Measurements from ENCODE around the gene CD82. TPM values are rescaled to one million over a fixed set of nuclear protein-coding genes. Genes with fewer than 3 reads are reported as not detected.
A peak's percentile ranks its signal among the peaks of the same experiment; 100 is the strongest.
"Not testable (repeated sequence)": the region's sequence is repeated elsewhere in the genome, so short reads cannot be mapped to it uniquely, and the experiment has no call there.

The CD82 gene
- total RNA-seq, 2 experiments from 2014 or later: 1.2 to 6.4 TPM

DNA sequence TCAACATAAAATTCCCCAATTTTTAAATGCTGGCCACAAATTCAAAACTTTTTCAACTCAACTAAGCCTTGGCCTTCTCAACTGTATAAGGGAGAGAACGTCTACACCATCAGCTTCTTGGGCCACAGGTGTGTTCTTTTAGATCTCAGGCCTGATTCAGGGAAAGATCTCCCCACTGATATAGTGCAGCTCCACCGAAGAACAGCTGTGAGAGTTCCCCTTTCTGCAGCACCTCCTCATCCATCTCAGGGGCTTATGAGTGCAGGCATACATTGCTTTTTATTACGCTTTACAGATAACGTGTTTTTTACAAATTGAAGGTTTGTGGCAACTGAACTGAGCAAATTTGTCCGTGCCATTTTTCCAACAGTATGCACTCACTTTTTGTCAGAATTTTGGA lies 8.0 kb upstream of the CD82 start:
- H3K4me1 ChIP-seq (ENCODE audit: insufficient read depth, low read length, poor library complexity, severe bottlenecking): peaks cover 37% of the 10 kb centered on the region
- no TSS peak for BruUV-seq (replicated peaks)
- no peak overlapping the region for H3K4me3 ChIP-seq (ENCODE audit: low read depth, low read length, poor library complexity, severe bottlenecking)
- POLR2A ChIA-PET: interaction anchor here (0.7 to 1.2 kb wide), 4 partner anchors 56 to 468 kb away, joined by 3 read pairs; no protein-coding TSS in a partner anchor
- H3K9me3 ChIP-seq (ENCODE audit: low read length): no peaks in the 10 kb centered on the region
- H4K20me1 ChIP-seq (ENCODE audit: insufficient read depth, low read length): no peaks in the 10 kb centered on the region
- H3K4me2 ChIP-seq (ENCODE audit: low read length): peak overlapping the region; percentile 44; the same call in 1 of the 2 replicates
- no peaks in the 10 kb centered on the region for H3K9me2 ChIP-seq (ENCODE audit: insufficient read depth, low read length)
- DNase-seq (ENCODE audit: low spot score): peak; percentile 67
- no peaks in the 10 kb centered on the region for H3K79me2 ChIP-seq (ENCODE audit: insufficient read depth, low read depth, low read length)
- intact Hi-C loops (cut with micrococcal nuclease; ENCODE audit: unreplicated experiment): loop anchor here (5.0 to 10.0 kb wide), 2 partner anchors 220 to 357 kb away; no protein-coding TSS in a partner anchor
- TF ChIP-seq EZH2phosphoT487 (IDR thresholded peaks at IDR 0.05; ENCODE audit: borderline replicate concordance, low read depth, low read length): no peak
- TF ChIP-seq, protein P1, sequence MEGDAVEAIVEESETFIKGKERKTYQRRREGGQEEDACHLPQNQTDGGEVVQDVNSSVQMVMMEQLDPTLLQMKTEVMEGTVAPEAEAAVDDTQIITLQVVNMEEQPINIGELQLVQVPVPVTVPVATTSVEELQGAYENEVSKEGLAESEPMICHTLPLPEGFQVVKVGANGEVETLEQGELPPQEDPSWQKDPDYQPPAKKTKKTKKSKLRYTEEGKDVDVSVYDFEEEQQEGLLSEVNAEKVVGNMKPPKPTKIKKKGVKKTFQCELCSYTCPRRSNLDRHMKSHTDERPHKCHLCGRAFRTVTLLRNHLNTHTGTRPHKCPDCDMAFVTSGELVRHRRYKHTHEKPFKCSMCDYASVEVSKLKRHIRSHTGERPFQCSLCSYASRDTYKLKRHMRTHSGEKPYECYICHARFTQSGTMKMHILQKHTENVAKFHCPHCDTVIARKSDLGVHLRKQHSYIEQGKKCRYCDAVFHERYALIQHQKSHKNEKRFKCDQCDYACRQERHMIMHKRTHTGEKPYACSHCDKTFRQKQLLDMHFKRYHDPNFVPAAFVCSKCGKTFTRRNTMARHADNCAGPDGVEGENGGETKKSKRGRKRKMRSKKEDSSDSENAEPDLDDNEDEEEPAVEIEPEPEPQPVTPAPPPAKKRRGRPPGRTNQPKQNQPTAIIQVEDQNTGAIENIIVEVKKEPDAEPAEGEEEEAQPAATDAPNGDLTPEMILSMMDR (conservative IDR thresholded peaks at IDR 0.05; ENCODE audit: low read length): no peak
- peak overlapping the region; percentile 44 for H3K27ac ChIP-seq (ENCODE audit: low read depth, low read length, poor library complexity, severe bottlenecking)
- CTCF ChIA-PET (ENCODE audit: unreplicated experiment): interaction anchor here (0.6 to 1.5 kb wide), 4 partner anchors 50 to 60 kb away, joined by 5 to 9 read pairs (median 7); no protein-coding TSS in a partner anchor
- H2AFZ ChIP-seq (ENCODE audit: low read length): peak overlapping the region; percentile 84
- H3K36me3 ChIP-seq (ENCODE audit: insufficient read depth, low read length): no peaks in the 10 kb centered on the region

DNA sequence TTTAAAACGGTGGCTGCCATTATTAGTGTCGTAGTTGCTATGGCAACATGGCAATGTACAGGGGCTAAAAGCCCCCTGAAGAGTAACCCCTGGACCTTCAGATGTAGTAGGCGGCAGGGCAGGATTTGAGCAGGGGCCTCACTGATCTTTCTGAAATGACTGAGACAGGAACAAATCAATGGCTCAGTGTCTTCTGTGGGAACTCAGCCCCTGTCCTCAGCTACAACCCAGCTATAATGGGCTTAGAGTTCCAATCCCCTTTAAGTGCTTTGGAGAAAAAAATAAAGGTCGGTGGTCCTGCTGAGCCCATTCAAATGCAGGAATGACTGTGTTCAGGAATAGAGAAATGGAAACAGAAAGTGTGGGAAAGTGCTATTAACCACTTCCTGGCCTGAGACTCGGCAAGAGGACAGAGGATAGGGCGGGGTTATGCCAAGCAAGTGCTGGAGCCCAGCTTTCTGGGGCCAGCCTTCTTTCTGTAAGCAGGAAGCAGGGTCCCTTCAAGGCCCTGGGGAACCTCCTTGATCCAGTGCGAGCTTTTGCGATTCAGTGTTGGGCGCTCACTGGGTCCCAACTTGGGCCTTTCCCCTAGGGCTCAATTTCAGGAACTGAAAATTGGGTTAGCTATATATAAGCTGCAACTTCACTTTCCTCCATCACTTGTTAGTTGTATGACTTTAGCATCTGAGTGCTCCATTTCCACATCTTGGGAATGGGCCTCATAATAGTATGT lies 6.1 kb upstream of the CD82 start:
- peak overlapping the region; percentile 36 for H3K4me3 ChIP-seq (ENCODE audit: low read depth, low read length, poor library complexity, severe bottlenecking)
- no peaks in the 10 kb centered on the region for H4K20me1 ChIP-seq (ENCODE audit: insufficient read depth, low read length)
- intact Hi-C loops (cut with micrococcal nuclease; ENCODE audit: unreplicated experiment): loop anchor here (1.0 to 10.0 kb wide), 3 partner anchors 52 to 355 kb away; no protein-coding TSS in a partner anchor
- BruUV-seq (replicated peaks): no TSS peak
- H3K27ac ChIP-seq (ENCODE audit: low read depth, low read length, poor library complexity, severe bottlenecking): peak overlapping the region; percentile 42
- no peaks in the 10 kb centered on the region for H3K36me3 ChIP-seq (ENCODE audit: insufficient read depth, low read length)
- CTCF ChIA-PET (ENCODE audit: unreplicated experiment): interaction anchor here (0.8 to 1.7 kb wide), 3 partner anchors 50 to 56 kb away, joined by 3 to 10 read pairs (median 4); no protein-coding TSS in a partner anchor
- no peaks in the 10 kb centered on the region for H3K9me3 ChIP-seq (ENCODE audit: low read length)
- H3K79me2 ChIP-seq (ENCODE audit: insufficient read depth, low read depth, low read length): no peaks in the 10 kb centered on the region
- peak overlapping the region; percentile 63 for H2AFZ ChIP-seq (ENCODE audit: low read length)
- H3K4me2 ChIP-seq (ENCODE audit: low read length): peak overlapping the region; percentile 62
- TF ChIP-seq, protein P1 (conservative IDR thresholded peaks at IDR 0.05; ENCODE audit: low read length): no peak
- TF ChIP-seq EZH2phosphoT487 (IDR thresholded peaks at IDR 0.05; ENCODE audit: borderline replicate concordance, low read depth, low read length): no peak
- POLR2A ChIA-PET: interaction anchor here (0.8 to 2.2 kb wide), 7 partner anchors 13 to 58 kb away, joined by 3 to 22 read pairs (median 6); no protein-coding TSS in a partner anchor
- DNase-seq (ENCODE audit: low spot score): peak; percentile 78
- peaks cover 39% of the 10 kb centered on the region for H3K4me1 ChIP-seq (ENCODE audit: insufficient read depth, low read length, poor library complexity, severe bottlenecking)
- H3K9me2 ChIP-seq (ENCODE audit: insufficient read depth, low read length): no peaks in the 10 kb centered on the region

DNA sequence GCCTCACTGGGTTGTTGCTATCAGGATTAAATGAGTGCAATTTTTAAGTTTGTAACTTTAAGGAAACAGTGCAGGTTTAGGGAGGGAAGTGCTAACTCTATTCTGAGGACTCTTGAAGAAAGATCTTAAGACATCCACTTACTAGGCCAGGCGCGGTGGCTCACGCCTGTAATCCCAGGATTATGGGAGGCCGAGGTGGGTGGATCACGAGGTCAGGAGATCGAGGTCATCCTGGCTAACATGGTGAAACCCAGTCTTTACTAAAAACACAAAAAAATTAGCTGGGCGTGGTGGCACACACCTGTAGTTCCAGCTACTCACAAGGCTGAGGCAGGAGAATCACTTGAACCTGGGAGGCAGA lies 5.5 kb upstream of the CD82 start:
- intact Hi-C loops (cut with micrococcal nuclease; ENCODE audit: unreplicated experiment): loop anchor here (1.0 to 10.0 kb wide), 4 partner anchors 51 to 525 kb away; no protein-coding TSS in a partner anchor
- Histone ChIP-seq H3K4me1 (ENCODE audit: insufficient read depth, low read length, poor library complexity, severe bottlenecking) (peaks cover 45% of the 10 kb centered on the region), H3K27ac (ENCODE audit: low read depth, low read length, poor library complexity, severe bottlenecking) (peak overlapping the region; percentile 42), H2AFZ (ENCODE audit: low read length) (peak overlapping the region; percentile 63; the same call in 1 of the 2 replicates), H3K4me3 (ENCODE audit: low read depth, low read length, poor library complexity, severe bottlenecking) (peak overlapping the region; percentile 36), H3K4me2 (ENCODE audit: low read length) (peak overlapping the region; percentile 62)
- H3K79me2 ChIP-seq (ENCODE audit: insufficient read depth, low read depth, low read length); BruUV-seq (replicated peaks); H3K9me3 ChIP-seq (ENCODE audit: low read length); H3K9me2 ChIP-seq (ENCODE audit: insufficient read depth, low read length); H4K20me1 ChIP-seq (ENCODE audit: insufficient read depth, low read length); DNase-seq (ENCODE audit: low spot score); H3K36me3 ChIP-seq (ENCODE audit: insufficient read depth, low read length): not testable (repeated sequence)
- ChIA-PET CTCF (ENCODE audit: unreplicated experiment) (interaction anchor here (0.8 to 1.7 kb wide), 3 partner anchors 50 to 55 kb away, joined by 3 to 10 read pairs (median 4); no protein-coding TSS in a partner anchor), POLR2A (interaction anchor here (1.9 to 2.2 kb wide), 4 partner anchors 12 to 57 kb away, joined by 6 to 22 read pairs (median 8); no protein-coding TSS in a partner anchor)
